GM18867 (cell line): ENCODE measurements around the gene ATAT1.

Experiments
- ATAC-seq: cut with Tn5 transposase; IDR thresholded peaks from one replicate; pipeline ENCODE4 v1.9.1; 2021; ENCODE audit warnings: mild to moderate bottlenecking, moderate library complexity; ENCODE audit not compliant: unreplicated experiment

Gene ATAT1

DNA sequence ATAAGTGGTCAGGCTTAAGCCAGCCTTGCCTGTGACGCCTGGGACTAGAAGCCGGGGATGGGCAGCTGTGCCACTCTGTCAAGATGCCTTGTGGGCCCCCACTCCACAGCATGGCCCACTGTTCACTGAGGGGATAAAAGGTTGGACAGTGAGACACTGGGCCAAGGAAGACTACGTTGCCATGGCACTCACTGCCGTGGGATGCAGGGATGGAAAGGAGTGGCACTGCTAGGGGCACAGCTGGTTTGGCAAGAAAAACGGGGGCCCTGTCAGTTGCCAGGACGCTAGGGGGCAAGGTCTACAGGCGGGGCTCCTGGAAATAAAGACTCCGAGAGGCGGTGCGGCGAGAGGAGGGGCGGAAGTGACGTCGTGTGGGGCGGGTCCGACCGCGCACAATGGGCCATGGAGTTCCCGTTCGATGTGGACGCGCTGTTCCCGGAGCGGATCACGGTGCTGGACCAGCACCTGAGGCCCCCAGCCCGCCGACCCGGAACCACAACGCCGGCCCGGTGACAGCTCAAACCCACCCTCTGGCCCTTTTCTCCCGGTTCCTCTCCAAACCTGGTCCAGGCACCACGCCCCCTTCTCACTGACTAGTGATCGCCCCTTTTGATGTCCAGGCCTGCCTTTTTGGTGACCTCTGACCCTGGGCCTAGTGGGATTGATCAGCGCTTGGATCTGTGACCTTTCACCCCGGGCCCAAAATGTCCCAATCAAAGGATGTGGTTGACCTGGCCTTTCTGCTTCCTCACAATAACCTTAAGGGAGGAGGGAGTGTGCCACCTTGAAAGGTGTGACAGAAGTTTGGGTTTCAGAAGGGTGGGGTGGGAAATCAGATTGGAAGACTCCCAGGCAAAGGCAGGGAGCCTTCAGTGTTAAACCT, at the start of gene ATAT1:
TSS of gene ATAT1 (plus strand) at position 391 of the 883 bp plus-strand sequence.
- peak; percentile 81 for ATAC-seq

DNA sequence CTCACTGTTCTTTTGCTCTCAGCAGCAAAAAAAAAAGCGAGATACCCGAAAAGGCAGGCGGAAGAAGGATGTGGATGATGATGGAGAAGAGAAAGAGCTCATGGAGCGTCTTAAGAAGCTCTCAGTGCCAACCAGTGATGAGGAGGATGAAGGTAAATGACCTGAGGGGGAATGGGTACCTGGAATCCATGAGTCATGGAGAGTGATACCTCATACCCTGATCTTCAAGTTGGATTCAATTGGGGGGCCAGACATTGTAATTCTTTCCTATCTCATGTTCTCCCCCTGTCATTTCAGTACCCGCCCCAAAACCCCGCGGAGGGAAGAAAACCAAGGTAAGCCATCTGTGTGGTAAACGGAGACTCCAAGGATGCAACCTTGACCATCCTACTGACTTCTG, 48.6 kb upstream of the ATAT1 start:
- no peak for ATAC-seq

GRCh38 chr6:30583921-30584320, 42.8 kb upstream of the ATAT1 start:
- ATAC-seq = no peak

GRCh38 chr6:30589754-30590358, 36.8 kb upstream of the ATAT1 start:
- ATAC-seq = no peak

- ATAC-seq = no peak
Observed at GRCh38 chr6:30590509-30590908, 36.2 kb upstream of the ATAT1 start.

- ATAC-seq = no peak
Observed at GRCh38 chr6:30591008-30591407, 35.7 kb upstream of the ATAT1 start.

DNA sequence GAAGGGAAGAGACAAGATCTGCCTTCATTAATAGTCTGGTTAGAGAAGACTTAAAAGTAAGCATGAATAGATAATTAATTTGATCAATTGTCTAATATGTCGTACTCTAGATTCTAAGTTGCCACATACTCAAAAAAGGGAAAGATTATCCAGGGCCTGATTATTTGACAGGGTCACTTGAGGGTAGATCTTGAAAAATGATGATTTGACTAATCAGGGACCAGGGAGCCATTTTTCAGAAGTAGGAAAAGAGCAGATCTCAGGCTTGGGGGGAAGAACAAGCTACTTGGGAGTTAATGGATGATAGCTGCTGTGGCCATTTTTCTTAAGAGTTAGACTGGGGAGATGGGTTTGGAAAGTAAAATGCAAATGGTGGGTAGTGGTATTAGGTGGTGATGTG, 34.4 kb upstream of the ATAT1 start:
- no peak for ATAC-seq

DNA sequence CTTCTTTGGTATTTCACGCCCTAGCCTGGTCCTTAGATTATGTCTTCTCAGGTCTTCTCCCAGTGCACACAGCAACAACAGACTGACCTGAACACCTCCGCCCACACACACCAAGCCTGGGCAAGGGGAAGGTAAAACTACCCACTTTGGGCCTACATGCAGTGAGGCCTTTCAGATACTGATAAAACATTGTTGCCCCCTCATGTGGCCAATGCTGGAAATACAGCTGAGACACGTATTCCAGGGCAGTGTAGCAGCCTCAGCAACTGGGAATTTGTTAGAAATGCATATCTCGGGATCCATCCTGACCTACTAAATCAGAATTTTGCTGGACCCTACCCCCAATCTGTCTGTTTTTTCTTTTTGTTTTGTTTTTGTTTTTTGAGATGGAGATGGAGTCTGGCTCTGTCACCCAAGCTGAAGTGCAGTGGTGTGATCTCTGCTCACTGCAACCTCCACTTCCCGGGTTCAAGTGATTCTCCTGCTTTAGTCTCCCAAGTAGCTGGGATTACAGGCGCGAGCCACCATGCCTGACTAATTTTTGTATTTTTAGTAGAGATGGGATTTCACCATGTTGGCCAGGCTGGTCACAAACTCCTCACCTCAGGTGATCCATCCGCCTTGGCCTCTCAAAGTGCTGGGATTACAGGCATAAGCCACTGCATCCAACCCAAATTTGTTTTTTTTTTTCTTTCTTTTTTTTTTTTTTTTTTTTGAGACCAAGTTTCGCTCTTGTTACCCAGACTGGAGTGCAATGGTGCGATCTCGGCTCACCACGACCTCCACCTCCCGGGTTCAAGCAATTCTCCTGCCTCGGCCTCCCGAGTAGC, 29.1 kb upstream of the ATAT1 start:
- peak; percentile 61 for ATAC-seq

GRCh38 chr6:30598912-30599624, 27.6 kb upstream of the ATAT1 start:
- no peak for ATAC-seq

DNA sequence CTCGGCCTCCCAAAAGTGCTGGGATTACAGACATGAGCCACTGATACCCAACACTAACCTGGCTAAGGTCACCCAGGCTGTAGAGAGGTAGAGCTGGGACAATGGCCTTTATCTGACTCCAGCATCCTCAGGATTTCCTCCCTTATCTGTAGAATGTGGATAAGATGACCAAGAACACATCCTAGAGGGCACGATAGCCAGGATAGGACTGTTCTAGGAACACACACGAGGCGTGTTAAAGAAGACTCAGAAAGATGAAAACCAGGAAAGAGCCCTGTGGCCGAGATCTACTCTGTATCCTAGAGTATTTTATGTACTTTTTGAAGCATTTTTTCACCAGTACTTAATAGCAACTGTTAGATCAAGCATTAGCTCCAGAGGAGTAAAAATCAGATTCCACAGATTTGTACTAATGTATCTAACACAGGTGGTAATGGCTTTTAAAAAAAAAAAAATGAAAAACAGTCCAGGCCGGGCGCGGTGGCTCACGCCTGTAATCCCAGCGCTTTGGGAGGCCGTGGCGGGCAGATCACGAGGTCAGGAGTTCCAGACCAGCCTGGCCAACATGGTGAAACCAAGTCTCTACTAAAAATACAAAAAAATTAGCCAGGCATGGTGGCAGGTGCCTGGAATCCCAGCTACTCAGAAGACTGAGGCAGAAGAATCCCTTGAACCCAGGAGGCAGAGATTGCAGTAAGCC, 26.9 kb upstream of the ATAT1 start:
- no peak for ATAC-seq

DNA sequence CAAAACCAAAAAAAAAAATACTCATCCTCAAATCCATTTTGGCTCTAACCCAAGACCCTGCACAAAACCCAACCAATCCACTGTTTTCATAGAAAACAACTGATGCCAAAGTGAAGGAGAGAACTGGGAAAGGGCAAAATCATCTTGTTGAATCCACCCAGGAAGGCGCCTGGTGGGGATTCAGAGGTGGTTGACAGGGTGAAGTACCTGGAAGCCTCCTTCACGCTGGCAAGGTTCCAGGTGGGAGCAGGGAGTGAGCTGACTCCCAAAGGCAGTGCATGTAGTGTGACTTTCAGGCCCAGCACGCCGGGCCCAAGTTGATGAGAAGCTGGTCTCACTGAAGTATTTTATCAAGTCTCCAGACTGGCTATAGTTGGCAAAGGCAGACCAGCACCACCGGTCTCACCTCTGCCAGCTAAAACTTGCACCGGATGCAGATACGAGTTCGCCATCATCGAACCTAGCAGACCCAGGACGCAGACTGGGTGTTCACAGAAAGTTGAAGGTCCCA, 26.2 kb upstream of the ATAT1 start:
- no peak for ATAC-seq

- no peak for ATAC-seq
Observed at GRCh38 chr6:30601436-30601814, 25.2 kb upstream of the ATAT1 start.

DNA sequence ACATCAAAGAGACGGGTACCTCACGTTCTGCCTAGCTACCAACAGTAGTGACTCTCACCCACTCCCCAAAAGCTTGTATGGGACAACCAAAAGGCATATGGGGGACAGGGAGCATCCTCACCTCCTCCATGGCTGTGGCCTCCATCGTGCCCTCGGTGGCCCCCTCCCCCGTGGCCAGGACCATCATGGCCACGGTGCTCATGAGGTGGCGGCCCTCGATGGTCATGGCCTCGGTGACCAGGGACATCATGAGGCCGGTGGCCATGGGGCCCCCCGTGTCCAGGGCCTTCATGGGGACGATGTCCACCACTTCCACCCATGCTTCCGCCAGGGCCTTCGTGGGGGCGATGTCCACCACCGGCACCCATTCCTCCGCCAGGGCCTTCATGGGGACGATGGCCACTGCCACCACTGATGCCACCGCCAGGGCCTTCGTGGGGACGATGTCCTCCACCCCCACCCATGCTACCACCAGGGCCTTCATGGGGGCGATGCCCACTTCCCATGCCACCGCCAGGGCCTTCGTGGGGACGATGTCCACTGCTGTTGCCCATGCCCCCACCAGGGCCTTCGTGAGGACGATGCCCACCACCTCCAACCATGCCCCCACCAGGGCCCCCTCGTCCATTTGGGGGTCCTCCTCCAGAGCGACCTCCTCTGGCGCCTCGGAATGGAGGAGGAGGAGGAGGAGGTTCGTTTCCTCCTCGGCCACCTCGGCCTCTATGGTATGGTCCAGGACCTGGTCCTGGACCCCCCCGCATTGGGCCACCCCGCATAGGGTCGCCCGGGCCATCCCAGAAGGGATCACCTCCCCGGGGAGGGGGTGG, 24.6 kb upstream of the ATAT1 start:
- ATAC-seq = no peak

GRCh38 chr6:30603961-30604360, 22.7 kb upstream of the ATAT1 start:
- no peak for ATAC-seq

DNA sequence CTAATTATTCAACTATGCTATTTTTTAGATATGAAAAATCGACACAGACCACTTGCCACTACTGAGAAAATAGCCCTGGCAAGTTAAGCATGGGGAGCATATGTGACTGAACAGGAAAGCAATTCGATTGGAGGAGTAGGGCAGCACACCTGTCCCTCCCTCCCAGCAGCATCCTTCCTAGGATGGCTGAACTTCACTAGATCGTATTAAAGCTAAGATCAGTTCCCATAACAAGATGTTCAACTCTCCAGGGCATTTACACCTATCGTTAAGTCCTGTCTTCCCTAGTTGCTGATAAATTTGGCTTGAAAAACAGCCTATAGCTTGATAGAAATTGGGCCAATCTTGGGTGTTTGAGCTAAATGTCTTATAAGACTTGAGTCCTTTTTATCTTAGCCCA, 16.6 kb upstream of the ATAT1 start:
- ATAC-seq = no peak

DNA sequence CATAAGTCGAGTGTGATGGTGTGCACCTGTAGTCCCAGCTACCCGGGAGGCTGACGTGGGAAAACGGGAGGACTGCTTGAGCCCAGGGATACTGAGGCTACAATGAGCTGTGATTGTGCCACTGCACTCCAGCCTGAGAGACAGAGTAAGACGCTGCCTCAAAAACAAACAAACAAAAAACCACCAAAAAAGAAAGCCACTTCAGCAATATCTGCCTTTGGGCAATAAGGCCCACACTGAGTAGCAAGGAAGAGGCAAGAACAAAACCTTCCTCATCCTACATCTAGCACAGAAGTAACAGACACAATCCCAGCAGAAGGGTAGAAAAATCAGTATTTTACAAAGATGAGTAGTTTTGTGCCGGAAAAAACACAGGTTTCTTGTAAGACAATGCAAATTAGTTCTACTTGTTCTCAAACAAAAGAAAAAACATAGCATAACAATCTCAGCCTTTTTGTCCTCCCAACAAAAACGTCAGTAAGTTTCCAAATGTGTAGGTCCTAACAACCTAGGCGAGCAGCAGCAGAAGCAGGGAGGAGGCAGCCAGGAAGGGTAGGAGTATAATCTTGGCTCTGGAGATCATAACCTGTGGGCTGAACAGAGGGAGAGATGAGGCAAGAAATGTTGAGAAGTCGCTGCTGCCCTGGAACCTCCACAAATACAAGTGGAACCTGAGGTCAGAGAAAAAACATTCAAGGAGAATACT, 15.4 kb upstream of the ATAT1 start:
- no peak for ATAC-seq

DNA sequence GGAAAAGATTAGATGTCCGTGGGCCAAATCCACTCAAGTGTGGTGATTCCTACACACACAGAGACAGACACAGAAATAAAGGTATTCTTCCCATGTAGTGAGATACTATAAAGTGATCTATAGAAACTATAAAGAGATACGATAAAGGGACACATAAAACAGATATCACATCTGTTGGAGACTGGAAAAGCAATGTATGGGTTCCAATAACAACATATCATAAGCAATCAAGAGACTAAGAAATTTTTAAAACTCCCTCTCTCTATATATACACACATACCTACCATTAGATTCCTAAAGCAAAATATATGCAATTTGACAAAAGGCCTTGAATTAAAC, 14.8 kb upstream of the ATAT1 start:
- ATAC-seq = no peak

DNA sequence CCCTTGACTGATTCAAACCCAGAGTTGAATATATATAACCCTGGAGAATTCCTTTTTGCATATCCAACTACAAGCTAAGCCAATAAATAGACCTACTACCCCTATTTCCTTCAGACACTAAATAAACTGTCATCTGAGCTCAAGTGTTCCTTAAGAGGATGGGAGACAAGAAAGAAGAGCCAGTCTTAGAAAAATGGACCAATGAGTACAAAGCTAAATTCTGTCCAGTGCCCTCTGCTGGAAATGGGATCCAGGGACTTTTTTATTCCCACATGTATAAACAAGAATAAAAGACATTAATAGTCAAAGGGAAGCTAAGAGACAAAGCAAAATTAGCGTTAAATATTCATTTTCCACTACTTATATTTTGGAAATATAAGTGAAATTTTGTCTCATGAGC, 14.5 kb upstream of the ATAT1 start:
- ATAC-seq = no peak
